ENCODE results near the gene HIVEP2. TPM values are rescaled to one million over a fixed set of nuclear protein-coding genes. Genes with fewer than 3 reads are reported as not detected.

HIVEP2 gene
- total and polyA plus RNA-seq, 2 of the 4 experiments (the other 2 are of a cell fraction) = 4.3 to 11.3 TPM

GRCh38 chr6:142820338-142821051 is 124.5 kb downstream of the HIVEP2 start:
- no peak overlapping the region for H3K56ac ChIP-seq (ENCODE audit: extremely low read depth, insufficient read depth, low read length)
- DNase-seq (no peak), ATAC-seq (ENCODE audit: low read depth) (no peak)
- 79% methylated on average over 3 of the region's 4 CpGs; no CpG with 5 or more reads in 1 of the 2 experiments for WGBS, 2 experiments (ENCODE audit: extremely low coverage in 2 of 2, insufficient read length in 1 of 2)
- no peak overlapping the region for H2BK5ac ChIP-seq (ENCODE audit: low read depth, low read length, poor library complexity, severe bottlenecking)
- H3K9me1 ChIP-seq (ENCODE audit: insufficient read depth, low read length) = peaks cover 4% of the 10 kb centered on the region; the same call in 1 of the 2 replicates
- H4K5ac ChIP-seq (ENCODE audit: low read depth, low read length) = no peak overlapping the region; the same call in 1 of the 2 replicates
- no peak overlapping the region for H2AK5ac ChIP-seq (ENCODE audit: low read depth, low read length)
- peaks cover 40 to 45% of the 10 kb centered on the region in 2 experiments for H3K79me1 ChIP-seq (ENCODE audit: low read depth in 1 of 2, low read length in 2 of 2)
- dilution Hi-C loops (cut with HindIII; ENCODE audit: low sequenced_read_pairs, unreplicated experiment) (no loop called here), in situ Hi-C loops (cut with MboI; ENCODE audit: low sequenced_read_pairs) (no loop called here), intact Hi-C loops (cut with micrococcal nuclease) (no loop called here)
- H4K20me1 ChIP-seq (ENCODE audit: insufficient read depth, low read length) = no peaks in the 10 kb centered on the region
- H3K4ac ChIP-seq (ENCODE audit: low read depth, low read length) = no peak overlapping the region
- H3K9ac ChIP-seq (ENCODE audit: low read depth, low read length) = no peak overlapping the region; the same call in 1 of the 2 replicates
- H4K91ac ChIP-seq (ENCODE audit: insufficient read depth, low read depth, low read length) = no peak overlapping the region
- no TSS peak for BruUV-seq (replicated peaks)
- H2BK20ac ChIP-seq (ENCODE audit: low read depth, low read length) = no peak overlapping the region
- H2BK120ac ChIP-seq (ENCODE audit: low read depth, low read length) = 0 out of 2 replicates have a peak overlapping the region, but pooled peaks have one; percentile 52
- H2AK9ac ChIP-seq (replicated peaks; ENCODE audit: low read depth, low read length, poor library complexity) = no peak overlapping the region
- H3K18ac ChIP-seq (ENCODE audit: low read depth, low read length) = peak overlapping the region; percentile 7; the same call in 1 of the 2 replicates
- no peak overlapping the region for H3K4me3 ChIP-seq (ENCODE audit: insufficient read depth, low read depth, low read length)
- H3K36me3 ChIP-seq (ENCODE audit: control insufficient read depth, insufficient read depth, low read length) = peaks cover 2% of the 10 kb centered on the region; the same call in 1 of the 2 replicates
- peak overlapping the region in 1 of 2 experiments; percentile 77; a peak in 1 of 4 replicates for H4K8ac ChIP-seq (ENCODE audit: low read depth in 2 of 2, low read length in 2 of 2)
- H3K27ac ChIP-seq (ENCODE audit: insufficient read depth, low read length) = no peak overlapping the region
- H2BK15ac ChIP-seq (ENCODE audit: low read depth, low read length) = no peak overlapping the region
- H3K4me2 ChIP-seq (ENCODE audit: low read depth, low read length) = peak overlapping the region; percentile 99; the same call in 1 of the 2 replicates
- CTCF ChIA-PET = interaction anchor here (0.7 to 1.6 kb wide), 4 partner anchors 8 to 77 kb away, joined by 3 to 4 read pairs (median 3); no protein-coding TSS in a partner anchor
- peak overlapping the region; percentile 64; the same call in 1 of the 2 replicates for H3K14ac ChIP-seq (replicated peaks; ENCODE audit: low read depth, low read length)
- POLR2A ChIA-PET (ENCODE audit: unreplicated experiment) = interaction anchor here (0.6 kb wide), 1 partner anchor 22 kb away, joined by 3 read pairs; no protein-coding TSS in a partner anchor
- peak overlapping the region; percentile 44; the same call in 1 of the 2 replicates for H3K23ac ChIP-seq (ENCODE audit: low read depth, low read length)
- H3K27me3 ChIP-seq (ENCODE audit: control insufficient read depth, insufficient read depth, low read length) = no peaks in the 10 kb centered on the region
- no peaks in the 10 kb centered on the region for H3K9me3 ChIP-seq (ENCODE audit: control insufficient read depth, insufficient read depth, low read length)
- peaks cover 17% of the 10 kb centered on the region for H3K4me1 ChIP-seq (ENCODE audit: control insufficient read depth, insufficient read depth, low read length)
- H2AFZ ChIP-seq (replicated peaks; ENCODE audit: low read length, poor library complexity) = no peak overlapping the region
- TF ChIP-seq USF2 (IDR thresholded peaks at IDR 0.05; ENCODE audit: low read depth, low read length) (no peak), ELK1 (IDR thresholded peaks at IDR 0.05; ENCODE audit: borderline replicate concordance, low read depth, low read length) (no peak), MAZ (IDR thresholded peaks at IDR 0.05; ENCODE audit: borderline replicate concordance, low read depth, low read length) (no peak), MAFK (IDR thresholded peaks at IDR 0.05; ENCODE audit: low read depth, low read length) (no peak), SMC3 (IDR thresholded peaks at IDR 0.05; ENCODE audit: low read depth, low read length) (no peak), MXI1 (IDR thresholded peaks at IDR 0.05; ENCODE audit: borderline replicate concordance, low read depth, low read length) (no peak), FOS (IDR thresholded peaks at IDR 0.05; ENCODE audit: low read depth, low read length) (no peak), CTCF (conservative IDR thresholded peaks at IDR 0.05; ENCODE audit: low read depth, low read length) (no peak), CHD1 (IDR thresholded peaks at IDR 0.05; ENCODE audit: low read depth, low read length) (no peak), POLR2A (IDR thresholded peaks at IDR 0.05; ENCODE audit: low read depth, low read length) (no peak), NFE2L2 (IDR thresholded peaks at IDR 0.05; ENCODE audit: low read depth, low read length) (no peak), CEBPB (IDR thresholded peaks at IDR 0.05; ENCODE audit: low read depth, low read length) (no peak), RCOR1 (IDR thresholded peaks at IDR 0.05; ENCODE audit: insufficient replicate concordance, low read length) (no peak), RAD21 (IDR thresholded peaks at IDR 0.05; ENCODE audit: low read length) (no peak)
